Colonic mucosa (tissue), 4 donors: ENCODE measurements around the gene PRPH. TPM values are rescaled to one million over a fixed set of nuclear protein-coding genes. Genes with fewer than 3 reads are reported as not detected.

ENCODE experiments used
- DNase-seq: peaks from one replicate; pipeline ENCODE4 v3.0.0-alpha.2; 2020
- H3K27ac ChIP-seq: fragments of 200-600 bp; one replicate; pipeline ENCODE4 v1.8.0; 2021
- H3K27me3 ChIP-seq: fragments of 200-600 bp; one replicate; pipeline ENCODE4 v1.8.0; 2021
- H3K36me3 ChIP-seq: fragments of 200-600 bp; one replicate; pipeline ENCODE4 v1.8.0; 2021
- H3K4me1 ChIP-seq: fragments of 200-600 bp; one replicate; pipeline ENCODE4 v1.8.0; 2021; ENCODE audit warnings: mild to moderate bottlenecking
- H3K4me3 ChIP-seq: fragments of 200-600 bp; one replicate; pipeline ENCODE4 v1.8.0; 2021
- H3K9ac ChIP-seq, 2 donors: one replicate each; pipeline ENCODE4 v1.7.0; 2013; ENCODE audit warnings: control low read depth in 2 of 2, low read depth in 2 of 2, low read length in 2 of 2
- H3K9me3 ChIP-seq: fragments of 200-600 bp; one replicate; pipeline ENCODE4 v1.8.0; 2021
- CTCF ChIP-seq: fragments of 200-600 bp; IDR thresholded peaks from one replicate; pipeline ENCODE4 v1.8.0; 2022; ENCODE audit warnings: antibody characterized with exemption, mild to moderate bottlenecking
- intact Hi-C: fragments of 100-400 bp; cut with DNase I; formaldehyde crosslinking; loops from one replicate; pipeline ENCODE4 v1.14.1; 2022
- total RNA-seq, 2 donors: library from RNA; stranded (reverse); fragmentation: NEBNext Ultra II Directional in 1 of 2; extraction: Animal tissue kit (Norgen Biotek cat#: 25700) in 1 of 2; gene quantifications; one replicate each; pipeline ENCODE4 v1.2.1, GENCODE V29; 2021
- donor health status: healthy.
- donor health status: DM: no; HTN: no; CAD: no.
- donor health status: DM: no; HTN: no; CAD: no.

The PRPH gene
- total RNA-seq, 2 donors from 2014 or later: 3.9 to 21.9 TPM

GRCh38 chr12:49340095-49340870 is 45.3 kb downstream of the PRPH start:
- H3K27me3 ChIP-seq: peaks cover 52% of the 10 kb centered on the region
- TF ChIP-seq CTCF: no peak
- no peak for DNase-seq
- no peak overlapping the region for H3K9ac ChIP-seq
- intact Hi-C loops: no loop called here
- H3K4me3 ChIP-seq: no peak overlapping the region
- peaks cover 23% of the 10 kb centered on the region for H3K4me1 ChIP-seq
- H3K27ac ChIP-seq: no peak overlapping the region
- no peaks in the 10 kb centered on the region for H3K36me3 ChIP-seq
- H3K9me3 ChIP-seq: no peaks in the 10 kb centered on the region

GRCh38 chr12:49340971-49341776 is 46.2 kb downstream of the PRPH start:
- Histone ChIP-seq H3K36me3 (no peaks in the 10 kb centered on the region), H3K4me1 (peaks cover 31% of the 10 kb centered on the region), H3K27ac (no peak overlapping the region), H3K27me3 (peaks cover 54% of the 10 kb centered on the region), H3K4me3 (no peak overlapping the region), H3K9ac (no peak overlapping the region), H3K9me3 (no peaks in the 10 kb centered on the region)
- no peak for DNase-seq
- intact Hi-C loops: no loop called here
- no peak for TF ChIP-seq CTCF

GRCh38 chr12:49341777-49342065 is 46.8 kb downstream of the PRPH start:
- intact Hi-C loops: no loop called here
- H3K4me3 ChIP-seq: no peak overlapping the region
- TF ChIP-seq CTCF: no peak
- H3K36me3 ChIP-seq: no peaks in the 10 kb centered on the region
- peaks cover 54% of the 10 kb centered on the region for H3K27me3 ChIP-seq
- no peak overlapping the region for H3K27ac ChIP-seq
- DNase-seq: no peak
- no peaks in the 10 kb centered on the region for H3K9me3 ChIP-seq
- H3K4me1 ChIP-seq: peaks cover 33% of the 10 kb centered on the region
- no peak overlapping the region for H3K9ac ChIP-seq

GRCh38 chr12:49342066-49342913 is 47.3 kb downstream of the PRPH start:
- no peaks in the 10 kb centered on the region for H3K36me3 ChIP-seq
- H3K4me3 ChIP-seq: peak overlapping the region; percentile 48
- peak; percentile 85 for TF ChIP-seq CTCF
- peak; percentile 90 for DNase-seq
- no peaks in the 10 kb centered on the region for H3K9me3 ChIP-seq
- peaks cover 54% of the 10 kb centered on the region for H3K27me3 ChIP-seq
- H3K4me1 ChIP-seq: peaks cover 36% of the 10 kb centered on the region
- intact Hi-C loops: no loop called here
- no peak overlapping the region for H3K27ac ChIP-seq
- H3K9ac ChIP-seq: peak overlapping the region; percentile 9 to 45
